ENCODE measurements around the gene PER1. TPM values are rescaled to one million over a fixed set of nuclear protein-coding genes. Genes with fewer than 3 reads are reported as not detected.

PER1 gene
- total and polyA plus RNA-seq, 9 of the 15 experiments (the other 6 are each of a cell fraction or from before 2014, with no cell fraction given), result 0.13 to 26.0 (median 3.4) TPM

DNA sequence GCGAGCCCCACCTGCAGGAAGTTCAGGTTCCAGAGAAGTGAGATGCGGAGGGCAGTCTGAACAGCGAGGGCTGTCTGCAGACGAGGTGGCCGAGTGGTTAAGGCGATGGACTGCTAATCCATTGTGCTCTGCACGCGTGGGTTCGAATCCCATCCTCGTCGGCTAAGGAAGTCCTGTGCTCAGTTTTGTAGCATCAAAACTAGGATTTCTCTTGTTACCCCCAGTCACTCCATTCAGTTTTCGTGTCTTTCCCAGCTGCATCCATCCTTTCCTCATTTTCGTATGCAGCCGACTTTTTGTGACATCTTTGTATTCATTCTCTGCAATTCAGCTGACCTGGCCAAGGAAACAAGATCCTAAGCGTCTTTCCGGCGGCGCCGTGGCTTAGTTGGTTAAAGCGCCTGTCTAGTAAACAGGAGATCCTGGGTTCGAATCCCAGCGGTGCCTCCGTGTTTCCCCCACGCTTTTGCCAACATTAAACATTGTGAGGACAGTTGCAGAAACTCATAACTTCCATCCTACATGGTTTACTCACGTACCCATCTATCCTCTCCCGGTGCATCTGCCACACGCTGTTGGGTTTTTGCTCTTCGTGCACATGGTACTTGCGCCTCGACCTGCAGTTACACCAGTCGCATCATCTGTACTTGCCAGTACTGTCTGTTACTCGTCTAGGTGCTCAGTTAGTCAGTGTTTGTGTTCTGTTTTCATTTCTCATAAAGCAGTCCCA is 34.7 kb upstream of the PER1 start (continued):
- TF ChIP-seq, protein P1, sequence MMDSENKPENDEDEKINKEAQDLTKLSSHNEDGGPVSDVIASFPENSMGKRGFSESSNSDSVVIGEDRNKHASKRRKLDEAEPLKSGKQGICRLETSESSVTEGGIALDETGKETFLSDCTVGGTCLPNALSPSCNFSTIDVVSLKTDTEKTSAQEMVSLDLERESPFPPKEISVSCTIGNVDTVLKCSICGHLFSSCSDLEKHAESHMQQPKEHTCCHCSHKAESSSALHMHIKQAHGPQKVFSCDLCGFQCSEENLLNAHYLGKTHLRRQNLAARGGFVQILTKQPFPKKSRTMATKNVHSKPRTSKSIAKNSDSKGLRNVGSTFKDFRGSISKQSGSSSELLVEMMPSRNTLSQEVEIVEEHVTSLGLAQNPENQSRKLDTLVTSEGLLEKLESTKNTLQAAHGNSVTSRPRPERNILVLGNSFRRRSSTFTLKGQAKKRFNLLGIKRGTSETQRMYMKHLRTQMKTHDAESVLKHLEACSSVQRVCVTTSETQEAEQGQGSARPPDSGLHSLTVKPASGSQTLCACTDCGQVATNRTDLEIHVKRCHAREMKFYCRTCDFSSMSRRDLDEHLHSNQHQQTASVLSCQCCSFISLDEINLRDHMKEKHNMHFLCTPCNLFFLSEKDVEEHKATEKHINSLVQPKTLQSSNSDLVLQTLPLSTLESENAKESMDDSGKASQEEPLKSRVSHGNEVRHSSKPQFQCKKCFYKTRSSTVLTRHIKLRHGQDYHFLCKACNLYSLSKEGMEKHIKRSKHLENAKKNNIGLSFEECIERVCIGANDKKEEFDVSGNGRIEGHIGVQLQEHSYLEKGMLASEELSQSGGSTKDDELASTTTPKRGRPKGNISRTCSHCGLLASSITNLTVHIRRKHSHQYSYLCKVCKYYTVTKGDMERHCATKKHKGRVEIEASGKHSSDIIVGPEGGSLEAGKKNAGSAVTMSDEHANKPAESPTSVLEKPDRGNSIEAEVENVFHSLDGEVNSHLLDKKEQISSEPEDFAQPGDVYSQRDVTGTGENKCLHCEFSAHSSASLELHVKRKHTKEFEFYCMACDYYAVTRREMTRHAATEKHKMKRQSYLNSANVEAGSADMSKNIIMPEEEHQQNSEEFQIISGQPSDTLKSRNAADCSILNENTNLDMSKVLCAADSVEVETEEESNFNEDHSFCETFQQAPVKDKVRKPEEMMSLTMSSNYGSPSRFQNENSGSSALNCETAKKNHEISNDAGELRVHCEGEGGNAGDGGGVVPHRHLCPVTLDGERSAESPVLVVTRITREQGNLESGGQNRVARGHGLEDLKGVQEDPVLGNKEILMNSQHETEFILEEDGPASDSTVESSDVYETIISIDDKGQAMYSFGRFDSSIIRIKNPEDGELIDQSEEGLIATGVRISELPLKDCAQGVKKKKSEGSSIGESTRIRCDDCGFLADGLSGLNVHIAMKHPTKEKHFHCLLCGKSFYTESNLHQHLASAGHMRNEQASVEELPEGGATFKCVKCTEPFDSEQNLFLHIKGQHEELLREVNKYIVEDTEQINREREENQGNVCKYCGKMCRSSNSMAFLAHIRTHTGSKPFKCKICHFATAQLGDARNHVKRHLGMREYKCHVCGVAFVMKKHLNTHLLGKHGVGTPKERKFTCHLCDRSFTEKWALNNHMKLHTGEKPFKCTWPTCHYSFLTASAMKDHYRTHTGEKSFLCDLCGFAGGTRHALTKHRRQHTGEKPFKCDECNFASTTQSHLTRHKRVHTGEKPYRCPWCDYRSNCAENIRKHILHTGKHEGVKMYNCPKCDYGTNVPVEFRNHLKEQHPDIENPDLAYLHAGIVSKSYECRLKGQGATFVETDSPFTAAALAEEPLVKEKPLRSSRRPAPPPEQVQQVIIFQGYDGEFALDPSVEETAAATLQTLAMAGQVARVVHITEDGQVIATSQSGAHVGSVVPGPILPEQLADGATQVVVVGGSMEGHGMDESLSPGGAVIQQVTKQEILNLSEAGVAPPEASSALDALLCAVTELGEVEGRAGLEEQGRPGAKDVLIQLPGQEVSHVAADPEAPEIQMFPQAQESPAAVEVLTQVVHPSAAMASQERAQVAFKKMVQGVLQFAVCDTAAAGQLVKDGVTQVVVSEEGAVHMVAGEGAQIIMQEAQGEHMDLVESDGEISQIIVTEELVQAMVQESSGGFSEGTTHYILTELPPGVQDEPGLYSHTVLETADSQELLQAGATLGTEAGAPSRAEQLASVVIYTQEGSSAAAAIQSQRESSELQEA (IDR thresholded peaks at IDR 0.05; ENCODE audit: low read depth), result peak; percentile 69
- TF ChIP-seq PKNOX1 (IDR thresholded peaks at IDR 0.05) (0 out of 2 replicates have a peak, but pooled peaks have one; percentile 20), MAFF (IDR thresholded peaks at IDR 0.05; ENCODE audit: low read length) (0 out of 2 replicates have a peak, but pooled peaks have one; percentile 5), NFE2 (IDR thresholded peaks at IDR 0.05; ENCODE audit: low read depth) (peak; percentile 15; the same call in 1 of the 2 replicates), MAFK (IDR thresholded peaks at IDR 0.05; ENCODE audit: low read length) (peak; percentile 45), MAZ (CRISPR knock-in tag; conservative IDR thresholded peaks at IDR 0.05 in 1 of 2, IDR thresholded peaks at IDR 0.05 in 1 of 2) (peak in 1 of 2 experiments; percentile 70; a peak in 2 of 4 replicates), JUN (IDR thresholded peaks at IDR 0.05; ENCODE audit: borderline replicate concordance, low read depth, low read length) (0 out of 2 replicates have a peak, but pooled peaks have one; percentile 34), JUN (CRISPR knock-in tag; IDR thresholded peaks at IDR 0.05; ENCODE audit: borderline replicate concordance) (peak; percentile 92), GABPA (tag; conservative IDR thresholded peaks at IDR 0.05; ENCODE audit: low read depth) (peak; percentile 76), TEAD4 (IDR thresholded peaks at IDR 0.05; ENCODE audit: low read length) (peak; percentile 66), TEAD4 (CRISPR knock-in tag; IDR thresholded peaks at IDR 0.05; ENCODE audit: borderline replicate concordance) (no peak), ZNF197 (CRISPR knock-in tag; IDR thresholded peaks at IDR 0.05; ENCODE audit: low read depth) (0 out of 2 replicates have a peak, but pooled peaks have one; percentile 34), KLF1 (tag; IDR thresholded peaks at IDR 0.05) (0 out of 2 replicates have a peak, but pooled peaks have one; percentile 32)
- TF ChIP-seq, protein P2, sequence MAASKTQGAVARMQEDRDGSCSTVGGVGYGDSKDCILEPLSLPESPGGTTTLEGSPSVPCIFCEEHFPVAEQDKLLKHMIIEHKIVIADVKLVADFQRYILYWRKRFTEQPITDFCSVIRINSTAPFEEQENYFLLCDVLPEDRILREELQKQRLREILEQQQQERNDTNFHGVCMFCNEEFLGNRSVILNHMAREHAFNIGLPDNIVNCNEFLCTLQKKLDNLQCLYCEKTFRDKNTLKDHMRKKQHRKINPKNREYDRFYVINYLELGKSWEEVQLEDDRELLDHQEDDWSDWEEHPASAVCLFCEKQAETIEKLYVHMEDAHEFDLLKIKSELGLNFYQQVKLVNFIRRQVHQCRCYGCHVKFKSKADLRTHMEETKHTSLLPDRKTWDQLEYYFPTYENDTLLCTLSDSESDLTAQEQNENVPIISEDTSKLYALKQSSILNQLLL (CRISPR knock-in tag; IDR thresholded peaks at IDR 0.05; ENCODE audit: borderline replicate concordance), result no peak
- TF ChIP-seq, protein P3, sequence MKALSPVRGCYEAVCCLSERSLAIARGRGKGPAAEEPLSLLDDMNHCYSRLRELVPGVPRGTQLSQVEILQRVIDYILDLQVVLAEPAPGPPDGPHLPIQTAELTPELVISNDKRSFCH (CRISPR knock-in tag; IDR thresholded peaks at IDR 0.05), result no peak
- TF ChIP-seq, protein P3 (tag; IDR thresholded peaks at IDR 0.05), result peak; percentile 38; the same call in 1 of the 2 replicates

Measured in K562 (cell line).